NCI-H2196 (cell line): ENCODE measurements around the gene F12.
"Not testable (repeated sequence)": the region's sequence is repeated elsewhere in the genome, so short reads cannot be mapped to it uniquely, and the experiment has no call there.

Experiments
- DNase-seq: peaks from one replicate; lab custom pipeline; 2025; ENCODE audit not compliant: unreplicated experiment; lab: John Stamatoyannopoulos, UW

The F12 gene

DNA sequence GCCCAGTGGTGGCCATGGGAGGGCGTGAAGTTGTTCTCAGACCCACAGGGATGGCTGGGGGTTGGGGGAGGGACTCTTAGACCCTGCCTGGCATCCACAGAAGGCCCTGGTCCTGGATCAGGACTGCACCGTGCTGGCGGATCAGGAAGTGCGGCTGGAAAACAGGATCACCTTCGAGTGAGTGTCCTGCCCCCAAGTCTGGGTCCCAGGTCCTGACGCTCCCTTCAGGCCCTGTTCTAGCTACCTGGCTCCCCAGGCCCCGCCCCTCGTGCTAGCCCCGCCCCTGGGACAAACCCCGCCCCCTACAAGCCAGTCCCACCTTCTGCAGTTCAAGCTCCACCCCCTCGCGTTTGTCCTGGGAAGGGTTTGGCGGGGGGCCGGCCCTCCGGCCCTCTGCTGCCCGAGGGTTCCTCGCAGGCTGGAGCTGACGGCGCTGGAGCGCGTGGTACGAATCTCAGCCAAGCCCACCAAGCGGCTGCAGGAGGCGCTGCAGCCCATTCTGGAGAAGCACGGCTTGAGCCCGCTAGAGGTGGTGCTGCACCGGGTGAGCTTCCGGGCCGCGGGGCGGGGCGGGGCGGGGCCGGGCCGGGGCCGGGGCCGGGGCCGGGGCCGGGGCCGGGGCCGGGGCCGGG, 38.8 kb downstream of the F12 start:
- peak; percentile 93 for DNase-seq

DNA sequence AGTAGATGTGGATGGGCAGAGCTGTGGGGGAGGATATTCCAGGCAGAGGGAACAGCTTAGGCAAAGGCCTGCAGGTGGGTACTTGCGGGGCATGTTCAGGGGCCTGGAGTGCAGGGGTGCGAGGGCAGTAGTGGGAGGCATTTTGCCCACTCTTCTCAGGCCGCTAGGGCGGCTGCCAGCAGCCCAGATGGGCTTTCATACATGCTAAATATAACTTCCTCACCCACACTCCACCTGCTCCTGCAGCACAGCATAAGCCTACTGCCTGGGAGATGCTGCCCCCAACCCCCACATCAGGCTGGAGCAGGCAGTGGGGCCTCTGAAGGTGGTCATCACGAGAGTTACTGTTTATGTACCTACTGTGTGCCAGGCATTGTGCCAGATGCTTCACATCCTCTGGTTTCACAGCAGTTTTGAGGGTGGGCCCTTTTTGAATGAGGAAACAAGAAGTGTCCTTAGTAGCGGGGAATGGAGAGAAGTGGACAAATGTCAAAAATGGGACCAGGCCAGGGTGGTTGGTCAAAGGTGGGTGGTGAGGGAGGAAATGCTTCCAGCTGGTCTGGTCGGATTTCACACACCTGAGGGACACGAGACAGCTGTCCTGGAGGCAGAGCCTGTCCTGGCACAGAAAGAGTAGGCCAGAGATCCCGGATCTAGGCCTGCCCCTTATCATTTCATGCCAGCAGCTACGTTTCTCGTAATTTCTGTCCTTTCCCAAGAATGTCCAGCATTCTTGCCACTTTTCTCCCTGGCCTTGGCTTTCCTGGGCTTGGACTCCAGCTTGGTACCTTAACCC, 39.5 kb downstream of the F12 start:
- DNase-seq: no peak

DNA sequence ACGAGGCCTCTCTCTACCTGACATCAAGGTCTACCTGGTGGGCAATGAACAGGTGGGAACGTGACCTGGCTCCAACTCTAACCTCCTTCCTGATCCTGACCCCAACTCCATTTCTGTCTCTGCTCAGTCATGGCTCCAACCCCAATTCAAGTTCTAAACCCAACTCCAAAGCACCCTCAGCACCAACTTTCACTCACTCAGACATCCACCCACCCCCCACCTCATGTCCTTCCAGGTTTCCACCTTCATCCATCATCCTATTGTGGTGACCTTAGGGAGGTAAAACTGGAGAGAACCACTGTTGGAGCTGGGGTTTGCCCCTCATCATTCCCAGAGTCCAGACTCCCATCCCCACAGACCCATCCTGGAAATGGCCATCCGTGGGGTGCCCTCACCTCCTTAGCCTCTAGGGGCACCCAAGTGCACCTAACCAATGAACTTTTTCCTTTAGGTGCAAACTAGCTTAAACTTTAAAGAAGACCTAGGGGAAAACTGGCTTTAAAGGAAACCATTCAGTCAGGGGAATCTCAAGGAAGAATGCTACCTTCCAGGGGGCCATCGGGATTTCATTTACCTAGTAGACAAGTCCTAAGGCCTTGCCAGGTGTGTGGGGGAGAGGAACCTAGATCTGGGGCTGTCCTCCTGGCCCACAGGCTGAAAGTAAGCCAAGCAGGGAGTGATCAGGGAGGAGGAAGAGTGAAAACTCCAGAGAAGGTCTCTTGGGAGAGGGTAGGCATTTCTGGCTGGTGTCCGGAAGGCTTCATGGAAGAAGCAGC, 40.3 kb downstream of the F12 start:
- no peak for DNase-seq

DNA sequence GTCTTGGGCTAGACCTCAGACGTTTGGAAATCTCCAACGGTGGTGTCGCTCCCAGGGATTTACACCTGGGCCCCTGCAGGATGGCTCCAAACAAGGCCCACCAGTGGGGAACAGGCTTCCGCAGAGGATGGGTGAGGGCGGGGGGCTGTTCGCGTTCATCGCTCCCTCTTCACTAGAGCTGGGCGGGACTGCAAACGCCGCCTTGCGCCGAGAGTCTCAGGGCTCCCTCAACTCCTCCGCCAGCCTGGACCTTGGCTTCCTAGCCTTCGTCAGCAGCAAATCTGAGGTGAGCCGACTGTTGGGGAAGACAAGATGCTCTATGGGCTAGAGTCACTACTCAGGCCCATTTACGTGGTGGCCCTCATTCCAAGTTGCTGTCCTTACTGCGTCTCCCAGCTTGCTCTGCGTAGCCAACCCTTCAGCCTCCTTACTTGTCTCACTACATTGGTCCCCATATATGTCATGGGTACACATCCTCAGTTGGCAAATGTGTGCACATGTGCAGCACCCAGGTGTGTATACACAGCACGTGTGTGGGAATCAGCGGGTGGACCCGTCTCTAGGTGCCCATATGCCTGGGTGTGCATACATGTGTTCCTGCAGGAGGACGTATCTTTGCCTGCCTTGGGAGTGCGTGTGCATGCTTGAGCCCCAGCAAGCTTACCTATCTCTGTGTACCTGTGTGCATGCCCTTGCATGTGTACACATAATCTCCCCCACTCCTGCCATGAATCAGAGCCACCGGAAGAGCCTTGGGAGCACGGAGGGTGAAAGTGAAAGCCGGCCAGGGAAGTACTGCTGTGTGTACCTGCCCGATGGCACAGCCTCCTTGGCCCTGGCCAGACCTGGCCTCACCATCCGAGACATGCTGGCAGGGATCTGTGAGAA, 41.1 kb downstream of the F12 start:
- no peak for DNase-seq

DNA sequence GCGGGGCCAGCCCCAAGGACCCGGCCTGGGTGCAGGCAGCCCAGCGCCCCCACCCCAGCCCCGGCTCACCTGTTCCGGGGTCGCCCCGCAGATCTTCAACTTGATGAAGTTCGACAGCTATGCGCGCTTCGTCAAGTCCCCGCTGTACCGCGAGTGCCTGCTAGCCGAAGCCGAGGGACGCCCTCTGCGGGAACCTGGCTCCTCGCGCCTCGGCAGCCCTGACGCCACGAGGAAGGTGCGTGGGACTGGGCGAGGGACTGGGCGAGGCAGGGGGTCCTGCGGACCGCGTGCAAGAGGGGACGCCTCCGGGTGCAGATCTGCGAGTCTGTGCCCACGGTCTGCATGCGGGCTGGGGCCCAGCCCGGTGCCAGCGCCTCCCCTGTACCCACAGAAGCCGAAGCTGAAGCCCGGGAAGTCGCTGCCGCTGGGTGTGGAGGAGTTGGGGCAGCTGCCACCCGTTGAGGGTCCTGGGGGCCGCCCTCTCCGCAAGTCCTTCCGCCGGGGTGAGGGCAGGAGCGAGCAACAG, 42.0 kb downstream of the F12 start:
- no peak for DNase-seq

DNA sequence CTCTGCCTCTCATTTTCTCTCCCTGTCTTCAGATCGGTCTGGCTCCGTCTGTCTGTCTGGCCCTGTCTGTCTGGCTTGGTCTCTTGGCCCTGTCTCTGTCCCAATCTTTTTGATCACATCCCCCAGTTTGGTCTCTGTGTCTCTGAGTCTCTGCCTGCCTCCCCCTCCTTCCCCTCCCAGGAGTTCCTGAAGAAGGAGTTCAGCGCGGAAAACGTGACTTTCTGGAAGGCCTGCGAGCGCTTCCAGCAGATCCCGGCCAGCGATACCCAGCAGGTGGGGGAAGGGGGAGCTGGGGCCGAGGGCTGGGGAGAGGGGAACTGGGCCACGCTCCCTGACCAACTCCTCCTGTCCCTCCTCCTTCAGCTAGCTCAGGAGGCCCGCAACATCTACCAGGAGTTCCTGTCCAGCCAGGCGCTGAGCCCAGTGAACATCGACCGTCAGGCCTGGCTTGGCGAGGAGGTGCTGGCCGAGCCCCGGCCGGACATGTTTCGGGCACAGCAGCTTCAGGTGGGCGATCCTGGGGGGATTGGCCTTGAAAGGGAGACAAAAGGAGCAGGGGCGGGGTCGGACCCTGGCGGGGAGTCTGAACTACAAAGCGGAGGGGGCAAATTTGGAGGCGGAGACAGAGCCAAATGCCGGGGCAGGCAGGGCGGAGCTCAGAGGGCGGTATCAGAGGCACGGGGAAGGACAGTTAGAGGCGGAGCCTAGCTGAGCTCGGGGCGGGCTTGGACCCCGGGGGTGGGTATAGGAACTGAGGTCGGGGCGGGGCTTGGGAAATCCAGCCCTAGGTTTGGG, 42.6 kb downstream of the F12 start:
- DNase-seq: no peak

DNA sequence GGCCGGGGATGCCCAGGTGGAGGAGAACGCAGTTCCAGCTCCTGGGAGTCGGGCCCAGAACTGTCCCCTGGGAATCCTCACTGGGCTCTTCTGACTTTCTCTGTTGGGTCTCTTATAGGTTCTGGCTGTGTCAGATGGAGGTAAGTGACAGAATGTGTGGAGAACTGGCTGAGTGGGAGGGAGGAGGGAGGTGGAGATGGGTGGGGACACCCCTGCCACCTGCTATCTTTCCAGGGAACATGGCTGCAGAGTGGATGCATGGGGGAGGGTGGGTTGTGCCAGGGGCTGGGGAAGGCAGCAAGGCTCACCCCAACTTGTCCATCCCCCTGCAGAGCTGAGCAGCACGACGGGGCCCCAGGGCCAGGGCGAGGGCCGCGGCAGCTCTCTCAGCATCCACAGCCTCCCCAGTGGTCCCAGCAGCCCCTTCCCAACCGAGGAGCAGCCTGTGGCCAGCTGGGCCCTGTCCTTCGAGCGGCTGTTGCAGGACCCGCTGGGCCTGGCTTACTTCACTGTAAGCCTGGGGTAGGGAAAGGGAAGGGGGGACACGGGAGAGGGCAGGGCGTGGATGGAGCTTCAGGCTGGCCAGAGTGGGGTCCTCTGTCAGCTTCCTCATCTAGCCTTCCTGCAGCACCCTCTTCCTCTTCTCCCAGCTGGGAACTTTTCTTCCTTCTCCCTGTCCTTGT, 43.4 kb downstream of the F12 start:
- no peak for DNase-seq

DNA sequence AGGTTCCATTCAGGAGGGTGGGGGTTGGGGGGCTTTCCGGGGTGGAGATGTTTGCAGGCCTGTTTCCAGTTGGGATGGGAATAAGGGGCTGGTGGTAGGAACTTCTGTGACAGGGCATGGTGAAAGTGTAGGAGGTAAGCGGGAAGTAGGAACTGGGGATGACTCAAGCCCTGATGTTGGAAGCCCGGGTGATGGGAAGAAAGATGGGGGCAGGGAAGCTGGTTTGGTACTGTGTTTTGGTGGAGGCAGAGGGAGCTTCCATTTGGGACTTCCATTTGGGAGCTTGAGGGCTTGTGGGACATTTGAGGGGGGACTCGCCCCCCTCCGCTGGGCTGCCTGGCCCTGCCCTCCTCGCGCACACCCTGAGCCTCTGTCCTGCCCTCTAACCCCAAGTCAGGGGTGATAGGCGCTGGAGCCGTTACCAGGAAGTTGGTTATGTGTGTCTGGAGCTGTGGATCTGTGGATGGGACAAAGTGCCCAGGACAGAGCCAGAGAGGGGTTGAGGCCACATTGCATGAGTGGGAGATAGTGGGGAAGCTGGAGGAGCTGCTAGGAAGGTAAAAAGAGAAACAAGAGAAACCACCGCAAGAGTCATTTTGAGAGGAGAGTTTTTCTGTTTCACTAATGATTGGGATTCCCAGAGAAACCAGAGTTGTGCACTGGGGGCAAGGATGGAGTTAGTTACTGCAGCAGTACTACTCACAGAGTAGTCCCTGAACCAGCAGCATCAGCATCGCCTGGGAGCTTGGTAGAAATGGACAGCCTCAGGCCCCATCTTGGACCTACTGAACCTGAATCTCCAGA, 45.0 kb downstream of the F12 start:
- DNase-seq: no peak

DNA sequence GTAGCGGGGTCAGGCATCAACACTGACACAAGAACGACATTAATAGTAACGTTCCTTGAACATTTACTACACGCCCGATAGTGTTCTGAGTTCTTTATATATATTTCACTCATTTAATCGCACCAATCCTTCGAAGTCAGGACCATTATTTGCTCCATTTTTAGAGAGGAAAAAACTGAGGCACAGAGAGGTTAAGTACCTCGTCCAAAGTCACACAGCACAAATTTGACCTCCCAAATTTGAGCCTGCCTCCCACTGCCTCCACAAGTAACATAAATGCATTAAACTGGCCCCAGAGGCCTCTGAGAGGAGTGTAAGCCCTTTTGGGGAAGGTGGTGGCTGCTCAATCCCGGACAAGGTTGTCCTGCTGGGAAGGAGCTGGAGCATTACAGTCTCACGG, 45.8 kb downstream of the F12 start:
- no peak for DNase-seq

DNA sequence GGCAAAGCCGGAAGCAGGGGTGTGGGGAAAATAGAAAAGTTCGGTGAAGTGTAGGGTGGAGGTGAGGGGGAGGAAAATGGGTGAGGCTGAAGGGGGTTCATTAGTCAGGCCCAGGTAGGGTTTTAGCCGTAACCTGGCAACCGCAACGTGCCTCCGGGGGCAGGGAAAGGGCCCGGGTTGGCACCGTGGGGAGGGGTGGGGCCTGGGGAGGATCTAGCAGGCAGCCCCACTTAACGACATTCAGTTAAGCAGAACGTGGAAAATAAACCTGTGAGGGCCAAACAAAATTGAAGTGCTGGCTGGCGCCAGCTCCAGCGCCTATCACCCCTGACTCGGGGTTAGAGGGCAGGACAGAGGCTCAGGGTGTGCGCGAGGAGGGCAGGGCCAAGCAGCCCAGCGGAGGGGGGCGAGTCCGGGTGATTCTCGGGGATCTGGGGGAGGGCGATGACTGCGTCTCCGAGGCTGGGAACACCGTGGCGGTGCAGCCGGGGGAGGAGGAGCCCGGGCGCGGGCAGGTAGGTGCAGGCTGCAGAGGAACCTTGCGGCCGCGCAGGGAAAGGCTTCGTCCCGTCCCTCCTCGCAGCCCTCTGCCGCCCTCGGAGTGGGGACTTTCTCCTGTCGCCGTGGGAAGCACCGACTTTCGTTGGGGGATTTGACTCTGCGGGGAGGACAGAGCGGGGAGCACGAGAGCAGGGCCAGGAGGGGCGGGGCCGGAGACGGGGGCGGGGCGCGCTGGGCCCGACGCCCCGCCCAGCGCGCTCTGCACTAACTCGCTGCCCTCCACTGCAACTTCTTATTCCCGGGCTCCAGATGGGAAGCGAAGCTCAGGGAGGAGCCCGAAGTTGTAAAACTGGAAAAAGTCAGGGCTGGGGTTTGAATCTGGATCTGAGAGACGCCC, 46.5 kb downstream of the F12 start:
- DNase-seq: peak; percentile 60

DNA sequence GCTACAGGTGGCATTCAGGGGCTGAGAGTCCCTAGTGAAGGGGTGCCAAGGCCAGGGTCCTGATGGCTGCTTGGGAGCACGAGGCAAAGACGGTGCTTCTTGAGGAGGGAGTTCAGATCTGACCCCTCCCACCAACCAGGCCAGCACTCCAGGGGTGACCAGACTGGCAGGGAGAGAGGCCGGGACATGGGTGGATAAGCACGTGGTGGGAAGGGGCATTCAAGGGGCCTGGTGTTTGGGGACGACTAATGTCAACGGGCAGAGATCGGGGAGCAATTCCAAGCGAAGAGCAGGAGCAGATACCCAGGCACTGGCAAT, 47.1 kb downstream of the F12 start:
- no peak for DNase-seq

DNA sequence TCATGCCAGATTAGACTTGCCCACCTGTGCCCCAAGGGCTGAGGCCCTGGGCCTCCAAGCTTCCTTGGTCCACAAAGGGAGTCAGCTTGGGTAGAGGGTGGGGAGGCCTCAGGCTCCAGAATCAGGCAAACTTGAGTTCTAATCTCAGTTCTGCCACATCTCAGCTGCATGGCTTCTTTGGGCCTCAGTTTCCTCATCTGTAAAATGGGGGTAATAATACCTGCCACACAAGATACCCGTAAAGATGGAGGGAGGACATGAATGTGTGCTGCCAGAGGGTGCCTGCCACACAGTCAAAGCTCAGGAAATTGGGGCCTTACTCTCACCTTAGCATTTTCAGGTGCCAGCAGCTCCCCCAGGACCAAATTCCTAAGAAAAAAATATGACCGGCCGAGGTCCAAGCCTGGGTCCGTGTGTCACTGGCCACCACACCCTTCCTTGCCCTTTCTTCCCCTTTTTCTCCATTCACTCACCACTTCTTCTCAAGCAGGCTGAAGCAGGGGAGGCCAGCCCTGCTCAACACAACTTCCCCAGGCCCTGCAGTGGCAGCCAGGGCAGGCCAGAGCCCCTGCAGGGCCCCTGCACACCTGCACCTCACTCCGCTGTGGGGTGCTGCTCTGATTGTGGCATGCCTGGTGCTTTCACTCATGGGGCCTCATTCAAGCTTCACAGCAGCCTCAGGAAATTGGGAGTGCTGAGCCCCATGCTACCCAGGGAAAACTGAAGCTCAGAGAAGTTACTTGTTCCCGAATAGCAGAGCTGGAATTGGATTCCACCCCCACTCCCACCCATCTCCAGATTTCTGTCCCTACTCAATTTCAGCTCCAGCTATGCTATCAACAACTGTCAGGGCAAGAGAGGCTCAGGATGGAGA, 47.7 kb downstream of the F12 start:
- DNase-seq: no peak

DNA sequence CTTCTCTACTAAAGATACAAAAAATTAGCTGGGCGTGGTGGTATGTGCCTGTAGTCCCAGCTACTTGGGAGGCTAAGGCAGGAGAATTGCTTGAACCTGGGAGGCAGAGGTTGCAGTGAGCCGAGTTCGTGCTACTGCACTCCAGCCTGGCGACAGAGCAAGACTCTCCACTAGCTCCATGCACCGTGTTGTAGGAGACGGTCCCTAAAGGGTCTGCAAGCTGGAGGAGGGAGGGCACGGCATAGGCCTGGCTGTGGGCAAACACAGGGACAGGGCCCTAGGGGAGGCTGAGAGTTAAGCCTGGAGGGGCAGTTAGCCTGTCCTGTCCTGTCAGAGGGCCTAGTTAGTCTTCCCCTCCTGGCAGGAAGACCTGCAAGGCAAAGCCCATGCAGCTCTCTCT, 48.6 kb downstream of the F12 start:
- DNase-seq: not testable (repeated sequence)

DNA sequence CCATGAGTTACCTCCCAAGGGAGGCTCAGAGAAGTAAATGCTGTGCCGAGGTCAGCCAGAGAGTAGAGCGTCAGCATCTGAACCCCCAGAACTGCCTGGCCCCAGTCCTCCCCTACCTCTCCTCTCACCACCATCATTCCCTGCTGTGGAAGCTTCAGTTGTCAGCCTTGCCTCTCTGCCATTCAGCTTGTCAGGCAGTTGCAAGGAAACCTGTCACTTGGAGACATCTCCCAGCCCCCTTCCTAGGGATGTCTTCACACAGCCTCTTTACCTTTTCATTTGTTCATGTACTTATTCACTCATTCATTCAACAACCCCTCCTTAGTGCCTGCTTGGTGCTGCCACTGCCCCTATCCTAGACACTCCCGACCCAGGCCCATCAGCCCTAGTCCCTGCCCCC, 49.5 kb downstream of the F12 start:
- DNase-seq: no peak

DNA sequence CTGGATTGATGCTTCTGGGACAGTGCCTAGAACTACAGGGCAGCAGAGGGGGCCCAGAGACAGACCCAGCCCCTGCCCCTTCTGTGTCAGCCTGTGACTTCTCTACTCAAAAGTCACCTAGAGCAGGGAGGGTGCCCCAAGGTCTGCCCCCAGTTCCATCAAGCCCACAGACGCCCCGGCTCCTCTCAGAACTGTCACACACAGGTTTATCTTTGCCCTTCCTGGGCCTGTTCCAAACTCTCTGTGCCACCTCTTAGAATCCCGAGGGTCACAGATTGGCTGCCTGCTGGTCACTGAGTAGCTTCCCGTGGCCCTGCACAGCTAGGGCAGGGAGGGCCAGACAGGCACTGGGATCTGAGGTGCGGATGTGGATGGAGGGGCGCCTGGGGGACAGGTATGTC, 49.9 kb downstream of the F12 start:
- no peak for DNase-seq

DNA sequence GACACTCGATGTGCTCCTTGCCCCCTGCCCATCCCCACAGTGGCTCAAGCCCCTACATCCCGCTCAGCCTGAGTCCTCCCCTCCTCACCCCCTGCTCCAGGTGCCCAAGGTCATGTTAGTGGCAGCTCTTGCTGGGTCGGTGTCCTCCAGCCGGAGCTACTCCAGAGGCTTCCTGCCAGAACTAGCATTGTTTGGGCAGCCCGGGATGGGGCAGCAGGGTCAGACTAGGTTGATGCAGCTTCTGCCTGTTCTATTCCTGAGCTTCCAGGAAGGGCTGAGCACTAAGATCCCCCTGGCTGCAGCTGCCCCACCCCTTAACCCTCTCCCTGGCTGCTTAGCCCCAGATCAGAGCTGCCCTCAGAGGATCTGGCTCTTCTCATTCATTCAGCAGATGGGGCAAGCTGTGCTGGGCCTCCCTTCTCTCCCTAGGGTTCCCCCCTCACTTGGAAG, 51.0 kb downstream of the F12 start:
- no peak for DNase-seq
